Coronary artery (tissue), 2 donors: ENCODE measurements around the gene INTU.

Experiments used
- DNase-seq: peaks from one replicate; pipeline ENCODE4 v3.0.0-alpha.2; 2017; ENCODE audit warnings: low spot score
- H3K27ac ChIP-seq, 2 donors: fragments of 200-600 bp; sonication (generic); one replicate each; pipeline ENCODE4 v1.5.1; 2016 to 2019
- H3K4me3 ChIP-seq: fragments of 200-600 bp; sonication (generic); 2 replicates; pipeline ENCODE4 v1.5.1; 2016; ENCODE audit warnings: mild to moderate bottlenecking, moderate library complexity
- CTCF ChIP-seq: fragments of 200-600 bp; sonication (generic); IDR thresholded peaks from one replicate; pipeline ENCODE4 v1.5.1; 2019; ENCODE audit warnings: antibody characterized with exemption

INTU gene

GRCh38 chr4:127623797-127624083 lies 9.0 kb upstream of the INTU start:
- peak overlapping the region; percentile 77 for H3K4me3 ChIP-seq
- H3K27ac ChIP-seq, result no peak overlapping the region
- TF ChIP-seq CTCF, result no peak
- DNase-seq, result no peak

- H3K4me3 ChIP-seq, result peak overlapping the region; percentile 77
- DNase-seq, result no peak
- TF ChIP-seq CTCF, result no peak
- H3K27ac ChIP-seq, result no peak overlapping the region
These were observed 8.6 kb upstream of the INTU start for GRCh38 chr4:127624173-127624572.

GRCh38 chr4:127629371-127629770 lies 3.4 kb upstream of the INTU start:
- Histone ChIP-seq H3K4me3 (no peak overlapping the region), H3K27ac (no peak overlapping the region)
- DNase-seq, result no peak
- TF ChIP-seq CTCF, result no peak

- TF ChIP-seq CTCF, result no peak
- H3K4me3 ChIP-seq, result no peak overlapping the region
- no peak for DNase-seq
- no peak overlapping the region for H3K27ac ChIP-seq
These were observed 2.6 kb upstream of the INTU start for GRCh38 chr4:127630152-127630551.

GRCh38 chr4:127631420-127631819 lies 1.3 kb upstream of the INTU start:
- Histone ChIP-seq H3K27ac (no peak overlapping the region), H3K4me3 (no peak overlapping the region)
- DNase-seq, result no peak
- TF ChIP-seq CTCF, result no peak

GRCh38 chr4:127634181-127634580 lies 1.4 kb downstream of the INTU start:
- Histone ChIP-seq H3K27ac (no peak overlapping the region), H3K4me3 (no peak overlapping the region)
- no peak for TF ChIP-seq CTCF
- no peak for DNase-seq

- Histone ChIP-seq H3K4me3 (no peak overlapping the region), H3K27ac (no peak overlapping the region)
- no peak for TF ChIP-seq CTCF
- DNase-seq, result no peak
These were observed 8.8 kb downstream of the INTU start for GRCh38 chr4:127641524-127641923.
